Right lobe of liver (tissue), 6 donors: ENCODE results near the gene PAX2. TPM values are rescaled to one million over a fixed set of nuclear protein-coding genes. Genes with fewer than 3 reads are reported as not detected.

Source experiments
- ATAC-seq, 4 donors: fragments of 200-7000 bp; cut with Tn5 transposase; one replicate each; pipeline ENCODE4 v1.9.1; 2020; ENCODE audit warnings: mild to moderate bottlenecking in 4 of 4, moderate library complexity in 4 of 4
- DNase-seq, 3 donors: peaks; one replicate each; pipeline ENCODE4 v3.0.0-alpha.2; 2020
- H3K27ac ChIP-seq, 3 donors: fragments of 200-600 bp; one replicate each; pipeline ENCODE4 v1.8.0; 2022
- H3K27me3 ChIP-seq, 2 donors: fragments of 200-600 bp; one replicate each; pipeline ENCODE4 v1.8.0; 2022
- H3K36me3 ChIP-seq, 4 donors: fragments of 200-600 bp; sonication (generic) in 1 of 4; one replicate each; pipeline versions ENCODE4 v1.5.1 to v1.8.0; 2017 to 2022; ENCODE audit warnings: control low read depth in 1 of 4
- H3K4me1 ChIP-seq, 4 donors: fragments of 200-600 bp; sonication (generic) in 1 of 4; one replicate each; pipeline versions ENCODE4 v1.5.1 to v1.8.0; 2017 to 2022; ENCODE audit warnings: control low read depth in 1 of 4
- H3K4me3 ChIP-seq, 3 donors: fragments of 200-600 bp; one replicate each; pipeline ENCODE4 v1.8.0; 2022
- H3K9me3 ChIP-seq, 4 donors: fragments of 200-600 bp; sonication (generic) in 1 of 4; one replicate each; pipeline versions ENCODE4 v1.5.1 to v1.8.0; 2017 to 2022; ENCODE audit warnings: control low read depth in 1 of 4
- POLR2A ChIP-seq: fragments of 450-650 bp; IDR thresholded peaks from one replicate; pipeline ENCODE4 v1.6.1; 2017; ENCODE audit warnings: antibody characterized with exemption, mild to moderate bottlenecking
- WGBS: methylation state at CpG from one replicate; pipeline ENCODE4 v1.1.6; 2018; ENCODE audit warnings: low coverage, low lambda C conversion rate; ENCODE audit not compliant: insufficient coverage; ENCODE audit errors: missing lambda C conversion rate; 5-methylcytosine and 5-hydroxymethylcytosine counted together
- intact Hi-C, 2 donors: fragments of 100-400 bp; cut with DNase I; formaldehyde crosslinking; loops; one replicate each; pipeline versions ENCODE4 v1.11.2 to v1.14.1; 2022
- total RNA-seq, 6 experiments: library from RNA; depleted of rRNA in 2 of 6; stranded (reverse); fragments of >200 nt in 2 of 6; fragmentation: NEBNext Ultra II Directional in 3 of 6; extraction: Animal tissue kit (Norgen Biotek cat#: 25700) in 3 of 6; gene quantifications; one replicate each; pipeline versions ENCODE4 v1.1.0 to v1.2.4, GENCODE V29; 2016 to 2023
- TF ChIP-seq, protein P1 (sequence below), 4 donors: fragments of 200-600 bp in 3 of 4; fragments of 450-650 bp in 1 of 4; IDR thresholded peaks; one replicate each; pipeline versions ENCODE4 v1.5.1 to v1.8.0; 2016 to 2022; ENCODE audit warnings: antibody characterized with exemption in 4 of 4, mild to moderate bottlenecking in 2 of 4
- donor health status: DM: no; HTN: yes; CAD: no.
- donor health status: DM: no; HTN: no; CAD: no.
- donor health status: DM: no; HTN: no; CAD: no.
- donor health status: DM: no; HTN: yes; CAD: no.
- donor health status: DM: no; HTN: yes; CAD: no.

Gene PAX2
- total RNA-seq, 6 experiments from 2014 or later, result 0.24 TPM; not detected in 5

DNA sequence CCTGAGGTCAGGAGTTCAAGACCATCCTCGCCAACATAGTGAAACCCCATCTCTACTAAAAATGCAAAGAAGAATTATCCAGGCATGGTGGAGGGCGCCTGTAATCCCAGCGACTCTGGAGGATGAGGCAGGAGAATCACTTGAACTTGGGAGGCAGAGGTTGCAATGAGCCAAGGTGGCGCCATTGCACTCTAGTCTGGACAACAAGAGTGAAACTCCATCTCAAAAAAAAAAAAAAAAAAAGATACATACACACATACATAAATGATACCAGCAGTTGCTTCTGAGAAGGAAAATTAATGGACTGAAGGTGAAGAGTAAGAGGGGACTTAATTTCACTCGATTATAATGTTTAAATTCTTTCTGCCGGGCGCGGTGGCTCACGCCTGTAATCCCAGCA, 40.2 kb upstream of the PAX2 start:
- Histone ChIP-seq H3K9me3 (no peaks in the 10 kb centered on the region), H3K27ac (no peak overlapping the region), H3K4me3 (no peak overlapping the region), H3K4me1 (peaks cover 0 to 3% (median 0%) of the 10 kb centered on the region in 4 donors), H3K27me3 (no peaks in the 10 kb centered on the region), H3K36me3 (no peaks in the 10 kb centered on the region)
- WGBS, result 69% methylated on average over 9 of the region's 9 CpGs
- no peak for ATAC-seq
- intact Hi-C loops, result no loop called here
- DNase-seq, result no peak
- TF ChIP-seq, protein P1, sequence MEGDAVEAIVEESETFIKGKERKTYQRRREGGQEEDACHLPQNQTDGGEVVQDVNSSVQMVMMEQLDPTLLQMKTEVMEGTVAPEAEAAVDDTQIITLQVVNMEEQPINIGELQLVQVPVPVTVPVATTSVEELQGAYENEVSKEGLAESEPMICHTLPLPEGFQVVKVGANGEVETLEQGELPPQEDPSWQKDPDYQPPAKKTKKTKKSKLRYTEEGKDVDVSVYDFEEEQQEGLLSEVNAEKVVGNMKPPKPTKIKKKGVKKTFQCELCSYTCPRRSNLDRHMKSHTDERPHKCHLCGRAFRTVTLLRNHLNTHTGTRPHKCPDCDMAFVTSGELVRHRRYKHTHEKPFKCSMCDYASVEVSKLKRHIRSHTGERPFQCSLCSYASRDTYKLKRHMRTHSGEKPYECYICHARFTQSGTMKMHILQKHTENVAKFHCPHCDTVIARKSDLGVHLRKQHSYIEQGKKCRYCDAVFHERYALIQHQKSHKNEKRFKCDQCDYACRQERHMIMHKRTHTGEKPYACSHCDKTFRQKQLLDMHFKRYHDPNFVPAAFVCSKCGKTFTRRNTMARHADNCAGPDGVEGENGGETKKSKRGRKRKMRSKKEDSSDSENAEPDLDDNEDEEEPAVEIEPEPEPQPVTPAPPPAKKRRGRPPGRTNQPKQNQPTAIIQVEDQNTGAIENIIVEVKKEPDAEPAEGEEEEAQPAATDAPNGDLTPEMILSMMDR (IDR thresholded peaks at IDR 0.05), result no peak
- no peak for TF ChIP-seq POLR2A

DNA sequence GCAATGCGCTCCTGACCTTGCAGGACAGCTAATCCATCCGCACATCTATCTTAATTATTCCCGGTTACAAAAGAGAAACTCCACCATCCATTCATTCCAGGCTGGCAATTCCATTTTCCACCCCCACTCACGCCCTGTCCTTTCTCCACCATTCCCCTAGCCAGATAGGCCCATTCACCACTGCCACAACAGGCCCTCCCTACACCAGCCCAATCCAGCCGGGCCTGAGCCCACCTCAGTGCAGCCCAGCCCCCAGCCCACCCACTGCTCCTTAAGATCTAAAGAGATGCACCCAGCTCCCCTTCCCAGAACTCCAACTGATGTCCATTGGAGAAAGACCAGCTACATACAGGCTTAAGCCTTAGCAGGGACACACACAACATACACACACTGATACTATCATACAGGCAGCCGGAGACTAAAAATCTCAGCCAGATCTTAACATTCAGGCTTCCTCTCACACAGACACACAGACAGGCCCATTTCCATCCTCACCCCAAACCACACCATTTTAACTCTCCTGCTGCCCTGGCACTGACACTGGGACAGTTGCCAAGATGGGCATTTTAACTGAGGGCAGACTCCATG, 38.0 kb upstream of the PAX2 start:
- Histone ChIP-seq H3K36me3 (no peaks in the 10 kb centered on the region), H3K27ac (no peak overlapping the region), H3K4me1 (peaks cover 0 to 4% (median 0%) of the 10 kb centered on the region in 4 donors), H3K27me3 (no peaks in the 10 kb centered on the region), H3K9me3 (no peaks in the 10 kb centered on the region), H3K4me3 (no peak overlapping the region)
- 85% methylated on average over 5 of the region's 6 CpGs for WGBS
- intact Hi-C loops, result no loop called here
- ATAC-seq, result no peak
- TF ChIP-seq POLR2A, result no peak
- TF ChIP-seq, protein P1 (IDR thresholded peaks at IDR 0.05), result no peak
- no peak for DNase-seq

DNA sequence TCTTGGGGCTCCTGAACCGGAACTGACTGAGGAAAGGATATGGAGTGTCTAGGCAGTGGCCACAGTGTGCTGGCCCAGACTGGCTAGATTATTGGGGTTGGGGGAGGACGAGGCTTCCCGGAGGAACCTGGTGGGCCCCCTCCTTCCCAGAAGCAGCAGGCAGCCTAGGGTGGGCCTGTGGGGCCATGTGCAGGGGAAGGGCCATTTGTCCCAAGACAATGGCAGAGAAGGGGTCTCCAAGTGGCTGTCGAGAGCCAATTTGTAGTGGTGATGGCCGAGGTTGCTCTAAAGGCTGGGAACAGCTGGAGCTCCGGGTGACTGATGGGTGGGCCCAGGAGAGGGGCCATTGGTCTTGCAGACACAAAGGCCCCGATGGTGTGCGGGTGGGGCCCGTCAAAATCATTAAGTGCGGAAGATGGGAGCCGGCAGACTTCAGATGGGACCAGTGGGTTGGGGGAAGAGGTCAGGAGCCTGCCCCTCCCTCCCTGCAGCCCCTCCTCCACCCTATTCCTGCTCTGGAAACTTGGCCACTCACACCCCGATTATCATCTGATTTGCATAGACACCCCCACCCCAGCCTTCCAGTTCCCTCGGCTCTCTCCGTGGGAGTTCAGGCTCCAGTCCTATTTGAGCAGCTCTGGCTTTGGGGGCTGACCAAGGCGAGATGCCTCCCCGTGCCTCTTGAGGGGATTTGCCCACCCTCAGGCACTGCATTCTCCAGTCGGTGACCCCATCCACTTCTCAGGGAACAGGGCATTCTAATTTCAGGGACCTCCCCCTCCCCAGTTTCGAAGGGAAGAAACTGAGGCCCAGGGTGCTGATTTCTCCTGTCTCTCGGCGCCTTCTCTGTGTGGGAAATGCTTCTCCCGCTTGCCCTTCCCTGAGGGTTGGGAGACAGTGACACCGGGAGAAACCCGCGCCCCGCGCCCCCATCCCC, 36.0 kb upstream of the PAX2 start:
- H3K4me3 ChIP-seq, result no peak overlapping the region
- intact Hi-C loops, result no loop called here
- H3K27me3 ChIP-seq, result peaks cover 3 to 7% of the 10 kb centered on the region in 2 donors
- H3K36me3 ChIP-seq, result no peaks in the 10 kb centered on the region
- peaks cover 0 to 7% (median 0%) of the 10 kb centered on the region in 4 donors for H3K4me1 ChIP-seq
- H3K27ac ChIP-seq, result no peak overlapping the region
- no peaks in the 10 kb centered on the region for H3K9me3 ChIP-seq
- WGBS, result 5% methylated on average over 12 of the region's 26 CpGs
- ATAC-seq, result no peak
- TF ChIP-seq, protein P1 (IDR thresholded peaks at IDR 0.05), result no peak
- TF ChIP-seq POLR2A, result no peak
- DNase-seq, result no peak

DNA sequence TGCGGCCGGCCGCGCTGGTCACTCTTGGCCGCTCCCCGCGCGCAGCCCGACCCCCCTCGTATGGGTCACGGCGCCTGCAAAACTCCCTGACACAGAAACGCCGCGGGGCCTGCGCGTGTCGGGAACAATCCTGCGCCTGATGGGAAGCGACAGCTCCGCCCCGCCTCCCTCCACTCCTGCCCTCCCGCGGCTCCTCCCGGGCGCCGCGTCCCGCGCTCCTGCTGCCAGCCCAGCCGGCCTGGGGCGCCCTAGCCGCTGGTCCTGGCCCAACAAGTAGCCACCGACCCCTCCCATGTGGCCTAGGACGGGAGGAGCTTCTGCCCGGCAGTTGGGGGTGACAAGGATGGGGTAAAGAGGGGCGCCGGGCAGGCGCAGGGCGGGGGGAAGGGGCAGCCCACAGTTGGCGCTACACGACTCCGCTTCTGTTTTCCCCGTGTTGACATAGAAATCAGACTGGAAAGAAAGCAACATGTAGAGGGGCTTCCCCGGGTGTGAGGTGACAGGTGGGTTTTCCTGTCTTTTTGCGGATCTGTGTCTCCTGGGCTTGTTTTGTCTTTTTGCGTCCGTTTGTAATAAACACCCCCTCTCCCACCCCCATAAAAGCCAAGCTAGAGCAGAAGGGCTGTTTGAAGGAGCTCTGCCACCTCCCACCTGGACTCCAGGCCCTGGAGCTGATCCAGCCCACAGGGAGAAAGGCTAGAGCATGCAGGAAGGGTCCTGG, 35.1 kb upstream of the PAX2 start:
- TF ChIP-seq POLR2A, result no peak
- TF ChIP-seq, protein P1 (IDR thresholded peaks at IDR 0.05), result no peak
- ATAC-seq (no peak), DNase-seq (no peak)
- Histone ChIP-seq H3K27me3 (peaks cover 3 to 11% of the 10 kb centered on the region in 2 donors), H3K4me1 (peaks cover 0 to 7% (median 0%) of the 10 kb centered on the region in 4 donors), H3K4me3 (no peak overlapping the region), H3K9me3 (no peaks in the 10 kb centered on the region), H3K36me3 (no peaks in the 10 kb centered on the region), H3K27ac (no peak overlapping the region)
- 10% methylated on average over 13 of the region's 48 CpGs for WGBS
- intact Hi-C loops, result no loop called here
